Measurements from ENCODE around the gene OR10H2.
"Not testable (repeated sequence)": the region's sequence is repeated elsewhere in the genome, so short reads cannot be mapped to it uniquely, and the experiment has no call there.

Gene OR10H2

GRCh38 chr19:15759962-15760565 lies 32.2 kb downstream of the OR10H2 start:
- in situ Hi-C loops (cut with MboI; ENCODE audit: low sequenced_read_pairs) = no loop called here

- in situ Hi-C loops (cut with MboI; ENCODE audit: low sequenced_read_pairs) = no loop called here
These were observed 41.8 kb downstream of the OR10H2 start for GRCh38 chr19:15769586-15769985.

GRCh38 chr19:15774159-15774558 lies 46.3 kb downstream of the OR10H2 start:
- in situ Hi-C loops (cut with MboI; ENCODE audit: low sequenced_read_pairs) = not testable (repeated sequence)

GRCh38 chr19:15775249-15775648 lies 47.4 kb downstream of the OR10H2 start:
- in situ Hi-C loops (cut with MboI; ENCODE audit: low sequenced_read_pairs) = no loop called here

GRCh38 chr19:15776264-15776663 lies 48.4 kb downstream of the OR10H2 start:
- in situ Hi-C loops (cut with MboI; ENCODE audit: low sequenced_read_pairs) = no loop called here

GRCh38 chr19:15776991-15777970 lies 49.5 kb downstream of the OR10H2 start:
- in situ Hi-C loops (cut with MboI; ENCODE audit: low sequenced_read_pairs) = no loop called here
